ENCODE results near the gene TRIM44. TPM values are rescaled to one million over a fixed set of nuclear protein-coding genes. Genes with fewer than 3 reads are reported as not detected.
"Not testable (repeated sequence)": the region's sequence is repeated elsewhere in the genome, so short reads cannot be mapped to it uniquely, and the experiment has no call there.

Gene TRIM44
- total and polyA plus RNA-seq, 8 donors = 57.6 to 72.1 (median 65.2) TPM

DNA sequence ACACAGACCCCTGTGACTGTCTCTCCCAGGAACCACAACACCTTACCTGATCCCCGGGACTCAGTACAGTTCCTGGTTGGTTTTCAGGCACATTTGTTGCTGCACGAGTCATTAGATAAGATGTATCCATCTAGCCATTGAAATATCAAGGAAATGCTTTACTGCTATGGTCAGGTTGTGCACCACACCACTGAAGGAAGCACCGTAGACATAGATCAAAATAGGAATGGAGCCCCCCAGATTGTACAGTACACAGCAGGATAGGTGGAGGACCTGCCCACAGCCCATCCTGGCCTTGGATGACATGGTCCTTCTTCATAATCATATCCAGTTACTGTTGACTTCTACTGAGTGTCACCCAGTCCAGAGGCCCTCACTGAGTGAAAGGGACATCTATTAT is 195.3 kb downstream of the TRIM44 start:
- intact Hi-C loops (cut with DNase I) = no loop called here
- DNase-seq = no peak

DNA sequence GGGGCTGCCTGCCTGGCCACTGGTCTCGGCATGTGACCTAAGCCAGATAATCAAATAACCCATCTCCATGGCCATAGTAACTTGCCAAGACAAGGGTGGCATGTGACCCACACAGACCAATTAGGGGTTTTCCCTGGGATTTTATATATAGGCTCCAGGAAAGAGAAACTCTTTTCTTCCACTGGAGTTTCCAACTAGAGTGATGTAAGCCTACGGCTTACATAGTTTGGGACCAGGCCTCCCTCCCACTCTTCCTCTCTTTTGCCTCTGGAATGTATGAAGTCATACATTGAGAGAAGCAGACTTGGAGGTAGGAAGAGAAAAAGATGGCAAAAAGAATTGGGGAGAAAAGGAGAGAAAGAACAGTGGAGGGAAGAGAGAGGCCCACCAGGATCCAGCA is 196.7 kb downstream of the TRIM44 start:
- intact Hi-C loops (cut with DNase I) = no loop called here
- TF ChIP-seq, protein P1, sequence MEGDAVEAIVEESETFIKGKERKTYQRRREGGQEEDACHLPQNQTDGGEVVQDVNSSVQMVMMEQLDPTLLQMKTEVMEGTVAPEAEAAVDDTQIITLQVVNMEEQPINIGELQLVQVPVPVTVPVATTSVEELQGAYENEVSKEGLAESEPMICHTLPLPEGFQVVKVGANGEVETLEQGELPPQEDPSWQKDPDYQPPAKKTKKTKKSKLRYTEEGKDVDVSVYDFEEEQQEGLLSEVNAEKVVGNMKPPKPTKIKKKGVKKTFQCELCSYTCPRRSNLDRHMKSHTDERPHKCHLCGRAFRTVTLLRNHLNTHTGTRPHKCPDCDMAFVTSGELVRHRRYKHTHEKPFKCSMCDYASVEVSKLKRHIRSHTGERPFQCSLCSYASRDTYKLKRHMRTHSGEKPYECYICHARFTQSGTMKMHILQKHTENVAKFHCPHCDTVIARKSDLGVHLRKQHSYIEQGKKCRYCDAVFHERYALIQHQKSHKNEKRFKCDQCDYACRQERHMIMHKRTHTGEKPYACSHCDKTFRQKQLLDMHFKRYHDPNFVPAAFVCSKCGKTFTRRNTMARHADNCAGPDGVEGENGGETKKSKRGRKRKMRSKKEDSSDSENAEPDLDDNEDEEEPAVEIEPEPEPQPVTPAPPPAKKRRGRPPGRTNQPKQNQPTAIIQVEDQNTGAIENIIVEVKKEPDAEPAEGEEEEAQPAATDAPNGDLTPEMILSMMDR (IDR thresholded peaks at IDR 0.05) = no peak
- DNase-seq = no peak
- H3K4me1 ChIP-seq = no peaks in the 10 kb centered on the region
- no peak overlapping the region for H3K27ac ChIP-seq
- no peaks in the 10 kb centered on the region for H3K27me3 ChIP-seq
- H3K9me3 ChIP-seq = no peaks in the 10 kb centered on the region
- H3K4me3 ChIP-seq = no peak overlapping the region
- no peak for ATAC-seq
- H3K36me3 ChIP-seq = no peaks in the 10 kb centered on the region

More for the DNA sequence above, 195.3 kb downstream of the TRIM44 start:
- H3K27me3 ChIP-seq = no peaks in the 10 kb centered on the region
- TF ChIP-seq, protein P1 (IDR thresholded peaks at IDR 0.05) = no peak
- H3K9me3 ChIP-seq = no peaks in the 10 kb centered on the region
- no peak overlapping the region for H3K27ac ChIP-seq
- H3K36me3 ChIP-seq = no peaks in the 10 kb centered on the region
- no peaks in the 10 kb centered on the region for H3K4me1 ChIP-seq
- ATAC-seq = no peak
- no peak overlapping the region for H3K4me3 ChIP-seq

DNA sequence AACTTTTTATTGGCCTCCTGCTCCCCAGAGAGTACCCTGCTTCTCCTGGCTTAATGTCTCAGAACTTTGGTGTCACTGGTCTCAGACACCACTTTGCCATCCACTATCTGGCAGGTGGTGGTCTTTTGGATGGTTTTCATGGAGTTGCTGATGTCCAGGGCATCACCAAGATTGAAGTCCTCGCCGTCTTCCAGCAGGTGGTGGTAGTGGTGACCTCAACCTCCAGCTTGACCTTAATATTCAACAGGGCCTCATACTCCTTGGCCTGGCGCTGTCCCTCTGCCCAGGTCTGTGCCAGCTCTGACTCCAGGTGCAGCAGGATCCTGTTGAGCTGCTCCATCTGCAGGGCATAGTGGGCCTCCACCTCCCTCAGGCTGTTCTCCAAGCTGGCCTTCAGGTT is 197.6 kb downstream of the TRIM44 start:
- ATAC-seq; H3K27me3 ChIP-seq; intact Hi-C loops (cut with DNase I); H3K4me1 ChIP-seq; H3K36me3 ChIP-seq; DNase-seq; H3K27ac ChIP-seq; H3K9me3 ChIP-seq; H3K4me3 ChIP-seq: not testable (repeated sequence)

DNA sequence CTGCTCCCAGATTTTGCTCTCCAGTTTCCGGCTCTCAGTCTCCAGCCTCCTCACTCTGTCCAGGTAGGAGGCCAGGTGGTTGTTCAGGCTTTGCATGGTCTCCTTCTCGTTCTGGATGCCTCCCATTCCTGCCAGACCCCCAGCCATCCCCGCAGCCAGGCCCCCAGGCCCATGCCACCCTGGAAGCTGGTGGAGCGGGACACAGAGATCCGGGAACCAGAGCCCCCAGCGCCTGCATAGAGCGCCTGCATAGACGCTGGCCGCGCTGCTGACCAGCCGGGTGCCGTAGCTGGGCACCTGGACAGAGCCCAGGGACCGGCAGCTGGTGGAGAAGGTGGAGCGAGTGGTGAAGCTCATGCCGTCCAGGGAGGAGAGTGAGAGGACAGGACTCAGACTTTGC is 198.6 kb downstream of the TRIM44 start:
- H3K4me1 ChIP-seq = no peaks in the 10 kb centered on the region
- peak in 1 of 4 donors; percentile 65 for DNase-seq
- TF ChIP-seq, protein P1 (IDR thresholded peaks at IDR 0.05) = no peak
- no peak overlapping the region for H3K4me3 ChIP-seq
- H3K27me3 ChIP-seq = no peaks in the 10 kb centered on the region
- H3K9me3 ChIP-seq = no peaks in the 10 kb centered on the region
- no peaks in the 10 kb centered on the region for H3K36me3 ChIP-seq
- H3K27ac ChIP-seq = no peak overlapping the region
- intact Hi-C loops (cut with DNase I) = no loop called here
- no peak for ATAC-seq

DNA sequence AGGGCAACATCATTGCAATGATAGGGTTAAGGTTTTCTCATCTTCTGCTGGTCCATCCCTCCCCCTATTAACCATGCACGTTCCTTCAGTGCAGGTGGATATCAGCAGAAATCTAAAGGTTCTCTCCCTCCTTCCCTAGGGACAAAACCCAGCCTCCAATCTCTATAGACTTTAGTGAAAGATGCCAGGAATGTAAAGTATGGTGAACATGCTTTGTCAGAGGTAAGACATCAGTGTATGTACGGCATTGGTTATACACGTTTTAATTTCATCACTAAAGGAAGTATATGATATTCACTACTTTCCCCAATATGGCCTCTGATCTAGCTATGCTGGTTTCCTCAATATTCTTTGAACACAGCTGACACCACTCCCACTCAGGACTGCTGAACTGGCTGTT is 200.1 kb downstream of the TRIM44 start:
- Histone ChIP-seq H3K27ac (no peak overlapping the region), H3K4me1 (no peaks in the 10 kb centered on the region), H3K9me3 (peaks cover 0 to 4% of the 10 kb centered on the region in 2 donors), H3K4me3 (no peak overlapping the region), H3K36me3 (no peaks in the 10 kb centered on the region), H3K27me3 (no peaks in the 10 kb centered on the region)
- intact Hi-C loops (cut with DNase I) = no loop called here
- ATAC-seq = no peak
- DNase-seq = no peak
- TF ChIP-seq, protein P1 (IDR thresholded peaks at IDR 0.05) = no peak

DNA sequence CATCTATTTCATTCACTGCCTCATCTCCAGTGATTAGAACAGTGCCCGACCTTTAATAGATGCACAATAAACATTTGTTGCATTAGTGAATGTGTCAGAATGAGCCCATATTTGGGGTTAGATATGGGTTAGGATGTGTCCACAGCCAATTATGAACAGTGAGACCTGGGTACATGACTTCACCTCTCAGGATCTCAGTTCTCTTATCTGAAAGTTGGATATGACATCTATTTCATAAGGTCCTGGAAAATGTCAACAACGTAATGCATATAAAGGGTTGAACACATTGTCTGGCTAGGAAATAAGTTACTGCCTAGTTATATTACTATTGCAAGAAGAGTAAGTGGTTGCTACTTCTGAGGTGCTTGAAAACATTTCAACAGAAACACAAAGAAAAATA is 201.6 kb downstream of the TRIM44 start:
- no peaks in the 10 kb centered on the region for H3K36me3 ChIP-seq
- no peak overlapping the region for H3K27ac ChIP-seq
- no peaks in the 10 kb centered on the region for H3K27me3 ChIP-seq
- no peak for ATAC-seq
- TF ChIP-seq, protein P1 (IDR thresholded peaks at IDR 0.05) = no peak
- H3K4me1 ChIP-seq = no peaks in the 10 kb centered on the region
- H3K4me3 ChIP-seq = no peak overlapping the region
- intact Hi-C loops (cut with DNase I) = no loop called here
- H3K9me3 ChIP-seq = peaks cover 0 to 19% of the 10 kb centered on the region in 2 donors
- no peak for DNase-seq
